K562 (cell line): Measurements from ENCODE around the gene DCAKD. TPM values are rescaled to one million over a fixed set of nuclear protein-coding genes. Genes with fewer than 3 reads are reported as not detected.
A peak's percentile ranks its signal among the peaks of the same experiment; 100 is the strongest.

Source experiments
- ATAC-seq: fragments of 200-7000 bp; cut with Tn5 transposase; 3 replicates; pipeline ENCODE4 v1.9.1; 2020; ENCODE audit warnings: moderate library complexity
- BruUV-seq: library from RNA; stranded (reverse); fragments of 400-500 nt; replicated peaks from 2 replicates; lab custom pipeline; 2021; lab: Mats Ljungman, UMichigan
- CTCF ChIA-PET: fragments of 300-600 bp; formaldehyde crosslinking; extraction: SDS; loops from one replicate; lab custom pipeline; 2021; ENCODE audit warnings: low intra/inter-chr PET ratio; lab: Yijun Ruan, JAX
- POLR2A ChIA-PET: fragments of 300-600, 350-650 bp; sonication (Branson Sonifier 250); formaldehyde crosslinking; extraction: SDS; loops from one replicate; lab custom pipeline; 2021; ENCODE audit warnings: antibody characterized with exemption, inconsistent platforms; lab: Yijun Ruan, JAX
- DNase-seq, 4 experiments: peaks; one replicate each; pipeline versions ENCODE4 v3.0.0 to v3.0.0-alpha.2; 2011 to 2018; ENCODE audit warnings: low spot score in 3 of 4, mixed read lengths in 3 of 4; ENCODE audit errors: extremely low read depth in 1 of 4
- FAIRE-seq: peaks from 2 replicates; lab custom pipeline; 2011; peaks lifted over from hg19 to GRCh38; lab: Jason Lieb, UNC
- H2AFZ ChIP-seq: 2 replicates; pipeline ENCODE4 v1.6.0; 2011; ENCODE audit warnings: low read depth, low read length, control low read depth, inconsistent platforms
- H3K27ac ChIP-seq: fragments of 200-600 bp; 3 replicates; pipeline ENCODE4 v1.8.0; 2011; ENCODE audit warnings: low read depth, mild to moderate bottlenecking, control low read depth, inconsistent platforms, low read length, moderate library complexity, mixed read lengths; ENCODE audit errors: extremely low read depth
- H3K27me3 ChIP-seq, 2 experiments: fragments of 300-600 bp in 1 of 2; 2 replicates in 1 of 2; 3 replicates in 1 of 2; pipeline versions ENCODE4 v1.6.0 to v1.8.0; 2011; ENCODE audit warnings: inconsistent platforms in 2 of 2, low read length in 2 of 2, mild to moderate bottlenecking in 1 of 2, mixed read lengths in 1 of 2, moderate library complexity in 1 of 2; ENCODE audit not compliant: control insufficient read depth in 2 of 2, insufficient read depth in 2 of 2
- H3K36me3 ChIP-seq: fragments of 300-600 bp; 3 replicates; pipeline ENCODE4 v1.8.0; 2011; ENCODE audit warnings: mild to moderate bottlenecking, low read length, inconsistent platforms; ENCODE audit not compliant: control insufficient read depth, insufficient read depth
- H3K4me1 ChIP-seq, 2 experiments: fragments of 200-600 bp in 1 of 2; replicated peaks in 1 of 2; 2 replicates in 1 of 2; 3 replicates in 1 of 2; pipeline versions ENCODE4 v1.5.1 to v1.8.0; 2011; ENCODE audit warnings: inconsistent platforms in 2 of 2, low read length in 2 of 2, mild to moderate bottlenecking in 1 of 2, mixed read lengths in 1 of 2, moderate library complexity in 1 of 2; ENCODE audit not compliant: control insufficient read depth in 2 of 2, insufficient read depth in 2 of 2
- H3K4me2 ChIP-seq: 2 replicates; pipeline ENCODE4 v1.6.1; 2011; ENCODE audit warnings: low read length, control low read depth, inconsistent platforms, mixed read lengths; ENCODE audit not compliant: insufficient read depth
- H3K4me3 ChIP-seq: fragments of 200-600 bp; sonication (generic), shearing (Covaris generic); 2 replicates; pipeline ENCODE4 v1.5.1; 2016; ENCODE audit warnings: control low read depth, inconsistent platforms
- H3K79me2 ChIP-seq: fragments of 200-600 bp; 3 replicates; pipeline ENCODE4 v1.8.0; 2011; ENCODE audit warnings: low read length, inconsistent platforms; ENCODE audit not compliant: control insufficient read depth, insufficient read depth
- H3K9ac ChIP-seq, 2 experiments: 2 replicates each; pipeline versions ENCODE4 v1.6.0 to v1.6.1; 2011; ENCODE audit warnings: low read depth in 2 of 2, low read length in 2 of 2, control low read depth in 1 of 2, inconsistent platforms in 1 of 2, mild to moderate bottlenecking in 1 of 2, mixed read lengths in 1 of 2; ENCODE audit not compliant: insufficient read depth in 1 of 2
- H3K9me1 ChIP-seq: one replicate; pipeline ENCODE4 v1.6.0; 2011; ENCODE audit warnings: inconsistent platforms, mild to moderate bottlenecking, low read length, moderate library complexity; ENCODE audit not compliant: control insufficient read depth, insufficient read depth
- H3K9me3 ChIP-seq: replicated peaks from 2 replicates; pipeline ENCODE4 v1.5.1; 2011; ENCODE audit warnings: low read depth, low read length, inconsistent platforms; ENCODE audit not compliant: control insufficient read depth, insufficient read depth
- H4K20me1 ChIP-seq: replicated peaks from 2 replicates; pipeline ENCODE4 v1.6.1; 2011; ENCODE audit warnings: low read length, inconsistent platforms, mixed read lengths; ENCODE audit not compliant: control insufficient read depth, insufficient read depth
- ARHGAP35 ChIP-seq: fragments of 450-650 bp; IDR thresholded peaks from 2 replicates; pipeline ENCODE4 v1.6.1; 2018; ENCODE audit not compliant: partially characterized antibody
- ARNT ChIP-seq, 2 experiments: fragments of 450-650 bp; IDR thresholded peaks; 2 replicates each; pipeline ENCODE4 v1.6.1; 2016; ENCODE audit warnings: mild to moderate bottlenecking in 1 of 2
- BRD4 ChIP-seq: fragments of 200-600 bp; sonication (generic); IDR thresholded peaks from 2 replicates; pipeline ENCODE4 v1.6.1; 2017; ENCODE audit warnings: inconsistent platforms
- DDX20 ChIP-seq: fragments of 450-650 bp; IDR thresholded peaks from 2 replicates; pipeline ENCODE4 v1.6.1; 2016; ENCODE audit warnings: missing genetic modification characterization, low read depth, mild to moderate bottlenecking, missing compliant biosample characterization, moderate library complexity
- HLTF ChIP-seq: fragments of 450-650 bp; IDR thresholded peaks from 2 replicates; pipeline ENCODE4 v1.6.1; 2016
- ZNF316 ChIP-seq: fragments of 450-650 bp; IDR thresholded peaks from 2 replicates; pipeline ENCODE4 v1.6.1; 2016
- ZNF347 ChIP-seq: fragments of 450-650 bp; formaldehyde crosslinking; IDR thresholded peaks from 2 replicates; pipeline ENCODE4 v1.4.0; 2020; ENCODE audit warnings: low read depth, mild to moderate bottlenecking, moderate library complexity
- ZNF696 ChIP-seq: fragments of 250-450 bp; sonication (Bioruptor Pico); conservative IDR thresholded peaks from 2 replicates; pipeline ENCODE4 v1.4.0; 2020; ENCODE audit warnings: mild to moderate bottlenecking, moderate library complexity
- WGBS: fragments of 100-300 bp; shearing (Covaris generic); methylation state at CpG from one replicate; pipeline ENCODE4 v1.1.6; 2016; ENCODE audit warnings: low coverage, mixed read lengths; ENCODE audit not compliant: insufficient coverage; ENCODE audit errors: missing lambda C conversion rate; 5-methylcytosine and 5-hydroxymethylcytosine counted together
- in situ Hi-C: fragments of 300-500 bp; cut with MboI; formaldehyde crosslinking; loops from 4 replicates; pipeline ENCODE4 v1.15.0; 2018; ENCODE audit warnings: inconsistent platforms, mixed read lengths
- intact Hi-C: fragments of 100-400 bp; cut with micrococcal nuclease; formaldehyde crosslinking; loops from 2 replicates; pipeline ENCODE4 v1.14.2; 2022
- polyA plus RNA-seq, 8 experiments: library from polyadenylated mRNA; depleted of rRNA in 4 of 8; stranded (reverse) in 5 of 8; unstranded in 3 of 8; fragments of >200 nt; fragmentation: Nextera tagmentation in 2 of 8; fragmentation: Illumina TruSeq in 1 of 8; extraction: Ambion mirVana in 2 of 8; extraction: Trizol in 1 of 8; gene quantifications; 2 replicates each; pipeline versions ENCODE4 v1.2.1 to v1.2.3, GENCODE V29; 2011 to 2014; ENCODE audit warnings: inconsistent platforms in 1 of 8, missing spikeins in 1 of 8
- total RNA-seq, 7 experiments: library from RNA; depleted of rRNA in 6 of 7; stranded (reverse); fragments of >200 nt in 6 of 7; fragmentation: Illumina TruSeq in 2 of 7; extraction: Trizol in 2 of 7; gene quantifications; 2 replicates each; pipeline versions ENCODE4 v1.2.1 to v1.2.3, GENCODE V29; 2011 to 2021; ENCODE audit warnings: low replicate concordance in 1 of 7
- TF ChIP-seq, protein P1 (sequence below): fragments of 450-650 bp; IDR thresholded peaks from 2 replicates; pipeline ENCODE4 v1.6.1; 2016; ENCODE audit warnings: borderline replicate concordance
- TF ChIP-seq, protein P2 (sequence below): fragments of 200-600 bp; sonication (generic); IDR thresholded peaks from one replicate; pipeline ENCODE4 v1.6.1; 2012; ENCODE audit warnings: mild to moderate bottlenecking, low read depth, low read length, inconsistent platforms

The DCAKD gene
- total and polyA plus RNA-seq, 9 of the 15 experiments (the other 6 are each of a cell fraction or from before 2014, with no cell fraction given): 7.9 to 35.5 (median 21.4) TPM

DNA sequence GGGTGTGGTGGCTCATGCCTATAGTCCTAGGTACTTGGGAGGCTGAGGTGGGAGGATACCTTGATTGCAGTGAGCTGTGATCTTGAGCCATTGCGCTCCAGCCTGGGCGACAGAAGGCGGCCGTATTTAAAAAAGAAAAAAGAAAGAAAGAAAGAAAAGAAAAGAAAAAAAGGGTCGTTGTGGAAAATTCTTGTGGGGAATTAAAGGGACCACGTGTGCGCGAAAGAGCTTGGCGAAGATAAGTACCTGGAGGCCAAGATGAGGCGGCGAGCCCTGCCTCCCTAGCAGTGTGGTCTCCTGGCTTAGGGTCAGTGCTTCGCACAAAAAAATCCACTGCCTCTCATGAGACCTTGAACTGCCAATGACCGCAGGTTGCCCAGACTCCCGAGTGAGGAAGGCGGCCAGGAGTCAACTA lies 9.0 kb upstream of the DCAKD start:
- in situ Hi-C loops (no loop called here), intact Hi-C loops (no loop called here)
- Histone ChIP-seq H2AFZ (peak overlapping the region; percentile 96), H4K20me1 (no peaks in the 10 kb centered on the region), H3K4me3 (peak overlapping the region; percentile 67), H3K9me3 (no peaks in the 10 kb centered on the region), H3K27ac (peak overlapping the region; percentile 97), H3K36me3 (peaks cover 25% of the 10 kb centered on the region), H3K27me3 (no peaks in the 10 kb centered on the region), H3K9me1 (no peaks in the 10 kb centered on the region), H3K4me1 (peaks cover 7 to 12% of the 10 kb centered on the region in 2 experiments; a peak in 3 of 5 replicates), H3K4me2 (peak overlapping the region; percentile 84), H3K79me2 (peaks cover 66% of the 10 kb centered on the region), H3K9ac (peak overlapping the region; percentile 96 to 97)
- no peak for FAIRE-seq
- ChIA-PET POLR2A (interaction anchor here (0.6 to 5.1 kb wide), 11 partner anchors 10 to 161 kb away, joined by 3 to 62 read pairs (median 4); partner anchors contain the start of genes DCAKD, EFTUD2, HEXIM1 and HEXIM2), CTCF (no interaction called here)
- TSS peak; percentile 92 for BruUV-seq
- ATAC-seq: peak; percentile 16
- WGBS: 1% methylated on average over 14 of the region's 15 CpGs
- DNase-seq: peak in 1 of 4 experiments; percentile 27
- TF ChIP-seq ARNT (IDR thresholded peaks at IDR 0.05) (peak in 1 of 2 experiments; percentile 53; a peak in 1 of 4 replicates), HLTF (peak; percentile 41; the same call in 1 of the 2 replicates), ZNF696 (CRISPR knock-in tag) (no peak), ZNF316 (peak; percentile 4; the same call in 1 of the 2 replicates), BRD4 (peak; percentile 26; the same call in 1 of the 2 replicates), ARHGAP35 (peak; percentile 15), DDX20 (tag) (no peak), ZNF347 (CRISPR knock-in tag) (no peak)
- TF ChIP-seq, protein P1, sequence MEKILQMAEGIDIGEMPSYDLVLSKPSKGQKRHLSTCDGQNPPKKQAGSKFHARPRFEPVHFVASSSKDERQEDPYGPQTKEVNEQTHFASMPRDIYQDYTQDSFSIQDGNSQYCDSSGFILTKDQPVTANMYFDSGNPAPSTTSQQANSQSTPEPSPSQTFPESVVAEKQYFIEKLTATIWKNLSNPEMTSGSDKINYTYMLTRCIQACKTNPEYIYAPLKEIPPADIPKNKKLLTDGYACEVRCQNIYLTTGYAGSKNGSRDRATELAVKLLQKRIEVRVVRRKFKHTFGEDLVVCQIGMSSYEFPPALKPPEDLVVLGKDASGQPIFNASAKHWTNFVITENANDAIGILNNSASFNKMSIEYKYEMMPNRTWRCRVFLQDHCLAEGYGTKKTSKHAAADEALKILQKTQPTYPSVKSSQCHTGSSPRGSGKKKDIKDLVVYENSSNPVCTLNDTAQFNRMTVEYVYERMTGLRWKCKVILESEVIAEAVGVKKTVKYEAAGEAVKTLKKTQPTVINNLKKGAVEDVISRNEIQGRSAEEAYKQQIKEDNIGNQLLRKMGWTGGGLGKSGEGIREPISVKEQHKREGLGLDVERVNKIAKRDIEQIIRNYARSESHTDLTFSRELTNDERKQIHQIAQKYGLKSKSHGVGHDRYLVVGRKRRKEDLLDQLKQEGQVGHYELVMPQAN: peak; percentile 46; the same call in 1 of the 2 replicates
- TF ChIP-seq, protein P2, sequence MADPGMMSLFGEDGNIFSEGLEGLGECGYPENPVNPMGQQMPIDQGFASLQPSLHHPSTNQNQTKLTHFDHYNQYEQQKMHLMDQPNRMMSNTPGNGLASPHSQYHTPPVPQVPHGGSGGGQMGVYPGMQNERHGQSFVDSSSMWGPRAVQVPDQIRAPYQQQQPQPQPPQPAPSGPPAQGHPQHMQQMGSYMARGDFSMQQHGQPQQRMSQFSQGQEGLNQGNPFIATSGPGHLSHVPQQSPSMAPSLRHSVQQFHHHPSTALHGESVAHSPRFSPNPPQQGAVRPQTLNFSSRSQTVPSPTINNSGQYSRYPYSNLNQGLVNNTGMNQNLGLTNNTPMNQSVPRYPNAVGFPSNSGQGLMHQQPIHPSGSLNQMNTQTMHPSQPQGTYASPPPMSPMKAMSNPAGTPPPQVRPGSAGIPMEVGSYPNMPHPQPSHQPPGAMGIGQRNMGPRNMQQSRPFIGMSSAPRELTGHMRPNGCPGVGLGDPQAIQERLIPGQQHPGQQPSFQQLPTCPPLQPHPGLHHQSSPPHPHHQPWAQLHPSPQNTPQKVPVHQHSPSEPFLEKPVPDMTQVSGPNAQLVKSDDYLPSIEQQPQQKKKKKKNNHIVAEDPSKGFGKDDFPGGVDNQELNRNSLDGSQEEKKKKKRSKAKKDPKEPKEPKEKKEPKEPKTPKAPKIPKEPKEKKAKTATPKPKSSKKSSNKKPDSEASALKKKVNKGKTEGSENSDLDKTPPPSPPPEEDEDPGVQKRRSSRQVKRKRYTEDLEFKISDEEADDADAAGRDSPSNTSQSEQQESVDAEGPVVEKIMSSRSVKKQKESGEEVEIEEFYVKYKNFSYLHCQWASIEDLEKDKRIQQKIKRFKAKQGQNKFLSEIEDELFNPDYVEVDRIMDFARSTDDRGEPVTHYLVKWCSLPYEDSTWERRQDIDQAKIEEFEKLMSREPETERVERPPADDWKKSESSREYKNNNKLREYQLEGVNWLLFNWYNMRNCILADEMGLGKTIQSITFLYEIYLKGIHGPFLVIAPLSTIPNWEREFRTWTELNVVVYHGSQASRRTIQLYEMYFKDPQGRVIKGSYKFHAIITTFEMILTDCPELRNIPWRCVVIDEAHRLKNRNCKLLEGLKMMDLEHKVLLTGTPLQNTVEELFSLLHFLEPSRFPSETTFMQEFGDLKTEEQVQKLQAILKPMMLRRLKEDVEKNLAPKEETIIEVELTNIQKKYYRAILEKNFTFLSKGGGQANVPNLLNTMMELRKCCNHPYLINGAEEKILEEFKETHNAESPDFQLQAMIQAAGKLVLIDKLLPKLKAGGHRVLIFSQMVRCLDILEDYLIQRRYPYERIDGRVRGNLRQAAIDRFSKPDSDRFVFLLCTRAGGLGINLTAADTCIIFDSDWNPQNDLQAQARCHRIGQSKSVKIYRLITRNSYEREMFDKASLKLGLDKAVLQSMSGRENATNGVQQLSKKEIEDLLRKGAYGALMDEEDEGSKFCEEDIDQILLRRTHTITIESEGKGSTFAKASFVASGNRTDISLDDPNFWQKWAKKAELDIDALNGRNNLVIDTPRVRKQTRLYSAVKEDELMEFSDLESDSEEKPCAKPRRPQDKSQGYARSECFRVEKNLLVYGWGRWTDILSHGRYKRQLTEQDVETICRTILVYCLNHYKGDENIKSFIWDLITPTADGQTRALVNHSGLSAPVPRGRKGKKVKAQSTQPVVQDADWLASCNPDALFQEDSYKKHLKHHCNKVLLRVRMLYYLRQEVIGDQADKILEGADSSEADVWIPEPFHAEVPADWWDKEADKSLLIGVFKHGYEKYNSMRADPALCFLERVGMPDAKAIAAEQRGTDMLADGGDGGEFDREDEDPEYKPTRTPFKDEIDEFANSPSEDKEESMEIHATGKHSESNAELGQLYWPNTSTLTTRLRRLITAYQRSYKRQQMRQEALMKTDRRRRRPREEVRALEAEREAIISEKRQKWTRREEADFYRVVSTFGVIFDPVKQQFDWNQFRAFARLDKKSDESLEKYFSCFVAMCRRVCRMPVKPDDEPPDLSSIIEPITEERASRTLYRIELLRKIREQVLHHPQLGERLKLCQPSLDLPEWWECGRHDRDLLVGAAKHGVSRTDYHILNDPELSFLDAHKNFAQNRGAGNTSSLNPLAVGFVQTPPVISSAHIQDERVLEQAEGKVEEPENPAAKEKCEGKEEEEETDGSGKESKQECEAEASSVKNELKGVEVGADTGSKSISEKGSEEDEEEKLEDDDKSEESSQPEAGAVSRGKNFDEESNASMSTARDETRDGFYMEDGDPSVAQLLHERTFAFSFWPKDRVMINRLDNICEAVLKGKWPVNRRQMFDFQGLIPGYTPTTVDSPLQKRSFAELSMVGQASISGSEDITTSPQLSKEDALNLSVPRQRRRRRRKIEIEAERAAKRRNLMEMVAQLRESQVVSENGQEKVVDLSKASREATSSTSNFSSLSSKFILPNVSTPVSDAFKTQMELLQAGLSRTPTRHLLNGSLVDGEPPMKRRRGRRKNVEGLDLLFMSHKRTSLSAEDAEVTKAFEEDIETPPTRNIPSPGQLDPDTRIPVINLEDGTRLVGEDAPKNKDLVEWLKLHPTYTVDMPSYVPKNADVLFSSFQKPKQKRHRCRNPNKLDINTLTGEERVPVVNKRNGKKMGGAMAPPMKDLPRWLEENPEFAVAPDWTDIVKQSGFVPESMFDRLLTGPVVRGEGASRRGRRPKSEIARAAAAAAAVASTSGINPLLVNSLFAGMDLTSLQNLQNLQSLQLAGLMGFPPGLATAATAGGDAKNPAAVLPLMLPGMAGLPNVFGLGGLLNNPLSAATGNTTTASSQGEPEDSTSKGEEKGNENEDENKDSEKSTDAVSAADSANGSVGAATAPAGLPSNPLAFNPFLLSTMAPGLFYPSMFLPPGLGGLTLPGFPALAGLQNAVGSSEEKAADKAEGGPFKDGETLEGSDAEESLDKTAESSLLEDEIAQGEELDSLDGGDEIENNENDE: no peak
